Activated T-helper 1 cell treated with anti-CD3 and anti-CD28 coated beads, Interleukin-12 subunit alpha, Interleukin-12 subunit beta, Interleukin-2, Interleukin-4 antibody, amounts not matched to agents 30 ng/mL and 10 ng/mL and 1 ng/mL, durations not matched to agents 14 hours and 24 hours and 36 hours (primary cell): ENCODE data around the gene HES4. TPM values are rescaled to one million over a fixed set of nuclear protein-coding genes. Genes with fewer than 3 reads are reported as not detected.
"Not testable (repeated sequence)": the region's sequence is repeated elsewhere in the genome, so short reads cannot be mapped to it uniquely, and the experiment has no call there.

Experiments used
- DNase-seq: peaks from one replicate; pipeline ENCODE4 v3.0.0; 2021; ENCODE audit warnings: low spot score
- H3K27ac Mint-ChIP-seq: one replicate; pipeline ENCODE4 v1.8.0; 2021; ENCODE audit warnings: mild to moderate bottlenecking, mixed read lengths
- H3K27me3 Mint-ChIP-seq: one replicate; pipeline ENCODE4 v1.8.0; 2022; ENCODE audit warnings: mild to moderate bottlenecking, moderate library complexity, mixed read lengths; ENCODE audit not compliant: insufficient read depth
- H3K36me3 Mint-ChIP-seq: one replicate; pipeline ENCODE4 v1.8.0; 2021; ENCODE audit warnings: low read depth, mixed read lengths
- H3K4me1 Mint-ChIP-seq: one replicate; pipeline ENCODE4 v1.8.0; 2021; ENCODE audit warnings: low read depth, mixed read lengths
- H3K4me3 Mint-ChIP-seq: one replicate; pipeline ENCODE4 v1.8.0; 2021; ENCODE audit warnings: mild to moderate bottlenecking, moderate library complexity, mixed read lengths
- H3K9me3 Mint-ChIP-seq: one replicate; pipeline ENCODE4 v1.8.0; 2021; ENCODE audit warnings: mixed read lengths
- intact Hi-C: fragments of 100-400 bp; cut with micrococcal nuclease; formaldehyde crosslinking; loops from one replicate; pipeline ENCODE4 v1.15.1; 2024
- total RNA-seq: library from RNA; stranded (reverse); gene quantifications from 2 replicates; pipeline ENCODE4 v1.2.3, GENCODE V29; 2022

HES4 gene
- total RNA-seq, 1 donor from 2014 or later = 1.8 TPM

GRCh38 chr1:1020000-1020404, 20.1 kb upstream of the HES4 start, which contains the start of gene AGRN:
AGRN (plus strand) TSS chr1:1020120; CDS start chr1:1020173, 53 bp downstream.
- no peak for DNase-seq
- peaks cover 11% of the 10 kb centered on the region for H3K4me1 Mint-ChIP-seq
- H3K9me3 Mint-ChIP-seq = no peaks in the 10 kb centered on the region
- H3K4me3 Mint-ChIP-seq = peak within 1 kb of the TSS; percentile 70
- intact Hi-C loops = loop anchor here (1.0 kb wide), 2 partner anchors 13 to 20 kb away; no protein-coding TSS in a partner anchor
- peaks cover 5% of the 10 kb centered on the region for H3K36me3 Mint-ChIP-seq
- peaks cover 3% of the 10 kb centered on the region for H3K27me3 Mint-ChIP-seq
- no peak within 1 kb of the TSS for H3K27ac Mint-ChIP-seq

- intact Hi-C loops = loop anchor here (1.0 kb wide), 2 partner anchors 14 to 21 kb away; no protein-coding TSS in a partner anchor
- peaks cover 18% of the 10 kb centered on the region for H3K4me1 Mint-ChIP-seq
- peaks cover 3% of the 10 kb centered on the region for H3K27me3 Mint-ChIP-seq
- no peaks in the 10 kb centered on the region for H3K9me3 Mint-ChIP-seq
- no peak overlapping the region for H3K27ac Mint-ChIP-seq
- H3K36me3 Mint-ChIP-seq = peaks cover 5% of the 10 kb centered on the region
- peak; percentile 75 for DNase-seq
- peak overlapping the region; percentile 70 for H3K4me3 Mint-ChIP-seq
These were observed 19.5 kb upstream of the HES4 start for GRCh38 chr1:1019122-1019999.

GRCh38 chr1:1018321-1018685, 18.4 kb upstream of the HES4 start:
- intact Hi-C loops = not testable (repeated sequence)

GRCh38 chr1:1017397-1018320, 17.8 kb upstream of the HES4 start:
- Mint-ChIP-seq H3K4me1 (peaks cover 35% of the 10 kb centered on the region), H3K27ac (peak overlapping the region; percentile 67), H3K4me3 (peak overlapping the region; percentile 64)
- intact Hi-C loops, H3K36me3 Mint-ChIP-seq, H3K9me3 Mint-ChIP-seq, DNase-seq, H3K27me3 Mint-ChIP-seq: not testable (repeated sequence)

More at GRCh38 chr1:1018321-1018685, 18.4 kb upstream of the HES4 start:
- H3K27ac Mint-ChIP-seq, DNase-seq, H3K27me3 Mint-ChIP-seq, H3K9me3 Mint-ChIP-seq, H3K4me3 Mint-ChIP-seq, H3K36me3 Mint-ChIP-seq: not testable (repeated sequence)
- peaks cover 28% of the 10 kb centered on the region for H3K4me1 Mint-ChIP-seq

GRCh38 chr1:1014799-1015681, 15.1 kb upstream of the HES4 start:
- DNase-seq = no peak
- H3K36me3 Mint-ChIP-seq = peaks cover 9% of the 10 kb centered on the region
- H3K4me3 Mint-ChIP-seq = peak overlapping the region; percentile 89
- no peaks in the 10 kb centered on the region for H3K27me3 Mint-ChIP-seq
- intact Hi-C loops = no loop called here
- no peaks in the 10 kb centered on the region for H3K9me3 Mint-ChIP-seq
- peaks cover 37% of the 10 kb centered on the region for H3K4me1 Mint-ChIP-seq
- peak overlapping the region; percentile 74 for H3K27ac Mint-ChIP-seq

GRCh38 chr1:1013922-1014648, 14.2 kb upstream of the HES4 start:
- H3K4me3 Mint-ChIP-seq = peak overlapping the region; percentile 89
- no peak for DNase-seq
- H3K27ac Mint-ChIP-seq = peak overlapping the region; percentile 96
- no peaks in the 10 kb centered on the region for H3K9me3 Mint-ChIP-seq
- intact Hi-C loops = loop anchor here (1.0 to 2.0 kb wide), 5 partner anchors 14 to 361 kb away; partner anchors contain the start of genes AURKAIP1, C1orf159 and HES4
- H3K4me1 Mint-ChIP-seq = peaks cover 37% of the 10 kb centered on the region
- H3K36me3 Mint-ChIP-seq = peaks cover 9% of the 10 kb centered on the region
- peaks cover 2% of the 10 kb centered on the region for H3K27me3 Mint-ChIP-seq

GRCh38 chr1:1013105-1013921, 13.4 kb upstream of the HES4 start, which contains the start of gene ISG15:
ISG15 (plus strand) TSS chr1:1013497; CDS start chr1:1013574, 77 bp downstream.
- peaks cover 37% of the 10 kb centered on the region for H3K4me1 Mint-ChIP-seq
- H3K4me3 Mint-ChIP-seq = peak within 1 kb of the TSS; percentile 89
- no peaks in the 10 kb centered on the region for H3K9me3 Mint-ChIP-seq
- peak; percentile 89 for DNase-seq
- H3K27ac Mint-ChIP-seq = peak within 1 kb of the TSS; percentile 96
- H3K27me3 Mint-ChIP-seq = peaks cover 5% of the 10 kb centered on the region
- peaks cover 9% of the 10 kb centered on the region for H3K36me3 Mint-ChIP-seq
- intact Hi-C loops = loop anchor here (1.0 to 2.0 kb wide), 5 partner anchors 13 to 362 kb away; partner anchors contain the start of genes AURKAIP1, C1orf159 and HES4

GRCh38 chr1:1012736-1013104, 12.8 kb upstream of the HES4 start:
- H3K36me3 Mint-ChIP-seq, H3K27me3 Mint-ChIP-seq, H3K9me3 Mint-ChIP-seq, DNase-seq: not testable (repeated sequence)
- Mint-ChIP-seq H3K4me3 (peak overlapping the region; percentile 89), H3K4me1 (peaks cover 37% of the 10 kb centered on the region), H3K27ac (peak overlapping the region; percentile 96)
- intact Hi-C loops = loop anchor here (1.0 to 2.0 kb wide), 5 partner anchors 12 to 363 kb away; partner anchors contain the start of genes AURKAIP1, C1orf159 and HES4

- H3K9me3 Mint-ChIP-seq = no peaks in the 10 kb centered on the region
- intact Hi-C loops = no loop called here
- H3K36me3 Mint-ChIP-seq = peaks cover 5% of the 10 kb centered on the region
- H3K27ac Mint-ChIP-seq = no peak overlapping the region
- H3K4me1 Mint-ChIP-seq = peaks cover 29% of the 10 kb centered on the region
- peaks cover 5% of the 10 kb centered on the region for H3K27me3 Mint-ChIP-seq
- no peak for DNase-seq
- no peak overlapping the region for H3K4me3 Mint-ChIP-seq
These were observed 11.6 kb upstream of the HES4 start for GRCh38 chr1:1011396-1011949.

GRCh38 chr1:1010131-1010530, 10.2 kb upstream of the HES4 start:
- H3K4me3 Mint-ChIP-seq, intact Hi-C loops, H3K36me3 Mint-ChIP-seq: not testable (repeated sequence)

More at GRCh38 chr1:1010131-1010530, 10.2 kb upstream of the HES4 start:
- H3K27me3 Mint-ChIP-seq, H3K9me3 Mint-ChIP-seq, DNase-seq, H3K27ac Mint-ChIP-seq: not testable (repeated sequence)
- peaks cover 30% of the 10 kb centered on the region for H3K4me1 Mint-ChIP-seq
